K562 (cell line): ENCODE results near the gene KRTAP19-4.

Source experiments
- CTCF ChIP-seq, 3 experiments: IDR thresholded peaks in 2 of 3; conservative IDR thresholded peaks in 1 of 3; 2 replicates each; pipeline ENCODE4 v1.5.1; 2011 to 2012; ENCODE audit warnings: low read length in 3 of 3, mild to moderate bottlenecking in 3 of 3, control low read depth in 2 of 3, improper control_type of control experiment in 1 of 3, inconsistent platforms in 1 of 3, low read depth in 1 of 3, mixed read lengths in 1 of 3, moderate library complexity in 1 of 3; ENCODE audit not compliant: insufficient read depth in 2 of 3
- HMGXB4 ChIP-seq: sonication (generic); formaldehyde crosslinking; IDR thresholded peaks from 2 replicates; pipeline ENCODE4 v1.8.1; 2023; ENCODE audit warnings: mild to moderate bottlenecking, missing genetic modification reagents
- JUN ChIP-seq, 2 experiments: sonication (generic) in 1 of 2; formaldehyde crosslinking in 1 of 2; IDR thresholded peaks; 2 replicates each; pipeline versions ENCODE4 v1.6.1 to v1.8.0; 2012 to 2022; ENCODE audit warnings: borderline replicate concordance in 2 of 2, mild to moderate bottlenecking in 2 of 2, improper control_type of control experiment in 1 of 2, low read depth in 1 of 2, low read length in 1 of 2, missing genetic modification reagents in 1 of 2
- RAD51 ChIP-seq: fragments of 450-650 bp; IDR thresholded peaks from 2 replicates; pipeline ENCODE4 v1.7.1; 2016; ENCODE audit warnings: low read depth, mild to moderate bottlenecking, borderline replicate concordance
- STAT6 ChIP-seq: sonication (generic); formaldehyde crosslinking; IDR thresholded peaks from 2 replicates; pipeline ENCODE4 v1.8.1; 2023; ENCODE audit warnings: mild to moderate bottlenecking, missing genetic modification reagents
- ZBTB49 ChIP-seq: sonication (generic); formaldehyde crosslinking; IDR thresholded peaks from 2 replicates; pipeline ENCODE4 v1.8.0; 2022; ENCODE audit warnings: missing genetic modification reagents, mild to moderate bottlenecking, borderline replicate concordance

GRCh38 chr21:30478004-30478403, 19.0 kb downstream of the KRTAP19-4 start:
- TF ChIP-seq STAT6 (CRISPR knock-in tag) (no peak), ZBTB49 (CRISPR knock-in tag) (no peak), CTCF (IDR thresholded peaks at IDR 0.05 in 2 of 3, conservative IDR thresholded peaks at IDR 0.05 in 1 of 3; ENCODE audit: insufficient read depth in 2 of 3, low read depth in 1 of 3, low read length in 3 of 3) (no peak), JUN (IDR thresholded peaks at IDR 0.05; ENCODE audit: borderline replicate concordance, low read depth, low read length) (no peak), JUN (CRISPR knock-in tag; IDR thresholded peaks at IDR 0.05; ENCODE audit: borderline replicate concordance) (no peak), RAD51 (no peak), HMGXB4 (CRISPR knock-in tag) (no peak)
